ENCODE results near the gene CRIP2.

The CRIP2 gene

GRCh38 chr14:105474483-105475268 is at the start of gene CRIP2:
Gene CRIP2 (plus strand): TSS chr14:105474821. CDS start chr14:105474863, 42 bp downstream.
- no peak for DNase-seq (ENCODE audit: low read depth in 2 of 2)

- no peak for DNase-seq (ENCODE audit: low read depth in 2 of 2)
These were observed 49.8 kb upstream of the CRIP2 start for GRCh38 chr14:105424861-105425260.

- no peak for DNase-seq (ENCODE audit: low read depth in 2 of 2)
These were observed 48.8 kb upstream of the CRIP2 start for GRCh38 chr14:105425823-105426247.

- no peak for DNase-seq (ENCODE audit: low read depth in 2 of 2)
These were observed 48.0 kb upstream of the CRIP2 start for GRCh38 chr14:105426416-105427130.

- DNase-seq (ENCODE audit: low read depth in 2 of 2), result no peak
These were observed 47.2 kb upstream of the CRIP2 start for GRCh38 chr14:105427412-105427811.

- DNase-seq (ENCODE audit: low read depth in 2 of 2), result no peak
These were observed 46.6 kb upstream of the CRIP2 start for GRCh38 chr14:105427936-105428485.

GRCh38 chr14:105430042-105430441 is 44.6 kb upstream of the CRIP2 start:
- DNase-seq (ENCODE audit: low read depth in 2 of 2), result no peak

GRCh38 chr14:105430565-105430964 is 44.1 kb upstream of the CRIP2 start:
- DNase-seq (ENCODE audit: low read depth in 2 of 2), result no peak

GRCh38 chr14:105431256-105431655 is 43.4 kb upstream of the CRIP2 start:
- DNase-seq (ENCODE audit: low read depth in 2 of 2), result no peak

- no peak for DNase-seq (ENCODE audit: low read depth in 2 of 2)
These were observed 42.0 kb upstream of the CRIP2 start for GRCh38 chr14:105432657-105433056.

GRCh38 chr14:105433161-105433605 is 41.4 kb upstream of the CRIP2 start:
- DNase-seq (ENCODE audit: low read depth in 2 of 2), result no peak

- DNase-seq (ENCODE audit: low read depth in 2 of 2), result no peak
These were observed 38.2 kb upstream of the CRIP2 start for GRCh38 chr14:105436402-105436801.

GRCh38 chr14:105436891-105437722 is 37.5 kb upstream of the CRIP2 start:
- DNase-seq (ENCODE audit: low read depth in 2 of 2), result no peak

GRCh38 chr14:105437723-105438500 is 36.7 kb upstream of the CRIP2 start:
- DNase-seq (ENCODE audit: low read depth in 2 of 2), result no peak

GRCh38 chr14:105439179-105439578 is 35.4 kb upstream of the CRIP2 start:
- no peak for DNase-seq (ENCODE audit: low read depth in 2 of 2)

GRCh38 chr14:105439710-105440553 is 34.7 kb upstream of the CRIP2 start:
- no peak for DNase-seq (ENCODE audit: low read depth in 2 of 2)

- DNase-seq (ENCODE audit: low read depth in 2 of 2), result no peak
These were observed 34.1 kb upstream of the CRIP2 start for GRCh38 chr14:105440554-105440900.

- DNase-seq (ENCODE audit: low read depth in 2 of 2), result no peak
These were observed 33.6 kb upstream of the CRIP2 start for GRCh38 chr14:105440992-105441391.

GRCh38 chr14:105442125-105442524 is 32.5 kb upstream of the CRIP2 start:
- DNase-seq (ENCODE audit: low read depth in 2 of 2), result no peak

GRCh38 chr14:105442834-105443233 is 31.8 kb upstream of the CRIP2 start:
- no peak for DNase-seq (ENCODE audit: low read depth in 2 of 2)

Data from stimulated activated CD4-positive, alpha-beta T cell treated with anti-CD3 and anti-CD28 coated beads, Interleukin-1b, Interleukin-23, amount 100 ng/mL, for 4 hours (primary cell).